ENCODE results near the gene ENPP4.

- no peak for TF ChIP-seq CTCF (IDR thresholded peaks at IDR 0.05)
- no peak for TF ChIP-seq POLR2A (IDR thresholded peaks at IDR 0.05)
Measured at GRCh38 chr6:46080111-46080510, 49.7 kb upstream of the ENPP4 start.
